Middle frontal gyrus (tissue), 1 donor: ENCODE data around the gene SMARCD3.

Source experiments
- DNase-seq: peaks from one replicate; pipeline ENCODE4 v3.0.0-alpha.2; 2015; ENCODE audit warnings: low spot score; ENCODE audit errors: extremely low spot score

The SMARCD3 gene

GRCh38 chr7:151237244-151238189, 11.0 kb downstream of the SMARCD3 start:
- DNase-seq: no peak

- no peak for DNase-seq
Observed at GRCh38 chr7:151236406-151236805, 12.1 kb downstream of the SMARCD3 start.

- DNase-seq: no peak
Observed at GRCh38 chr7:151235091-151235787, 13.3 kb downstream of the SMARCD3 start.

GRCh38 chr7:151233804-151234203, 14.7 kb downstream of the SMARCD3 start:
- no peak for DNase-seq

GRCh38 chr7:151232917-151233701, 15.4 kb downstream of the SMARCD3 start:
- no peak for DNase-seq

GRCh38 chr7:151232091-151232916, 16.2 kb downstream of the SMARCD3 start, which contains the start of gene CHPF2:
TSS of gene CHPF2 (plus strand) at chr7:151232483. CDS start at chr7:151234012, 1,529 bp downstream.
- DNase-seq: peak; percentile 77

- no peak for DNase-seq
Observed at GRCh38 chr7:151231080-151231479, 17.4 kb downstream of the SMARCD3 start.

- DNase-seq: no peak
Observed at GRCh38 chr7:151229249-151229648, 19.2 kb downstream of the SMARCD3 start.

- DNase-seq: no peak
Observed at GRCh38 chr7:151228024-151228866, 20.2 kb downstream of the SMARCD3 start.

GRCh38 chr7:151226875-151227782, 21.4 kb downstream of the SMARCD3 start, which contains the start of gene ABCF2:
TSS of gene ABCF2 (minus strand) at chr7:151227205. CDS start at chr7:151226458, 747 bp downstream.
- DNase-seq: peak; percentile 95

GRCh38 chr7:151226560-151226874, 22.0 kb downstream of the SMARCD3 start:
- DNase-seq: no peak

GRCh38 chr7:151225948-151226510, 22.5 kb downstream of the SMARCD3 start:
- DNase-seq: no peak

GRCh38 chr7:151223728-151224127, 24.8 kb downstream of the SMARCD3 start:
- DNase-seq: no peak

GRCh38 chr7:151218170-151218569, 30.3 kb downstream of the SMARCD3 start:
- no peak for DNase-seq

GRCh38 chr7:151215396-151215795, 33.1 kb downstream of the SMARCD3 start:
- DNase-seq: no peak

GRCh38 chr7:151213826-151214225, 34.7 kb downstream of the SMARCD3 start:
- no peak for DNase-seq

- no peak for DNase-seq
Observed at GRCh38 chr7:151212626-151213025, 35.9 kb downstream of the SMARCD3 start.

- no peak for DNase-seq
Observed at GRCh38 chr7:151211155-151211772, 37.2 kb downstream of the SMARCD3 start.
